ENCODE data around the gene ENAH.

GRCh38 chr1:225477296-225477911, 175.5 kb downstream of the ENAH start:
- TF ChIP-seq, protein P1, sequence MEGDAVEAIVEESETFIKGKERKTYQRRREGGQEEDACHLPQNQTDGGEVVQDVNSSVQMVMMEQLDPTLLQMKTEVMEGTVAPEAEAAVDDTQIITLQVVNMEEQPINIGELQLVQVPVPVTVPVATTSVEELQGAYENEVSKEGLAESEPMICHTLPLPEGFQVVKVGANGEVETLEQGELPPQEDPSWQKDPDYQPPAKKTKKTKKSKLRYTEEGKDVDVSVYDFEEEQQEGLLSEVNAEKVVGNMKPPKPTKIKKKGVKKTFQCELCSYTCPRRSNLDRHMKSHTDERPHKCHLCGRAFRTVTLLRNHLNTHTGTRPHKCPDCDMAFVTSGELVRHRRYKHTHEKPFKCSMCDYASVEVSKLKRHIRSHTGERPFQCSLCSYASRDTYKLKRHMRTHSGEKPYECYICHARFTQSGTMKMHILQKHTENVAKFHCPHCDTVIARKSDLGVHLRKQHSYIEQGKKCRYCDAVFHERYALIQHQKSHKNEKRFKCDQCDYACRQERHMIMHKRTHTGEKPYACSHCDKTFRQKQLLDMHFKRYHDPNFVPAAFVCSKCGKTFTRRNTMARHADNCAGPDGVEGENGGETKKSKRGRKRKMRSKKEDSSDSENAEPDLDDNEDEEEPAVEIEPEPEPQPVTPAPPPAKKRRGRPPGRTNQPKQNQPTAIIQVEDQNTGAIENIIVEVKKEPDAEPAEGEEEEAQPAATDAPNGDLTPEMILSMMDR (conservative IDR thresholded peaks at IDR 0.05 in 1 of 2, IDR thresholded peaks at IDR 0.05 in 1 of 2; ENCODE audit: extremely low read depth in 1 of 2, insufficient read depth in 1 of 2, low read depth in 1 of 2, low read length in 2 of 2): no peak
- no peak for TF ChIP-seq EZH2 (IDR thresholded peaks at IDR 0.05; ENCODE audit: borderline replicate concordance, low read length)

Measured in mammary epithelial cell (primary cell).